HG03442 (cell line): ENCODE measurements around the gene VPS39.

ENCODE experiments used
- ATAC-seq: cut with Tn5 transposase; IDR thresholded peaks from one replicate; pipeline ENCODE4 v1.9.1; 2021; ENCODE audit warnings: mild to moderate bottlenecking, moderate library complexity; ENCODE audit not compliant: unreplicated experiment

Gene VPS39

DNA sequence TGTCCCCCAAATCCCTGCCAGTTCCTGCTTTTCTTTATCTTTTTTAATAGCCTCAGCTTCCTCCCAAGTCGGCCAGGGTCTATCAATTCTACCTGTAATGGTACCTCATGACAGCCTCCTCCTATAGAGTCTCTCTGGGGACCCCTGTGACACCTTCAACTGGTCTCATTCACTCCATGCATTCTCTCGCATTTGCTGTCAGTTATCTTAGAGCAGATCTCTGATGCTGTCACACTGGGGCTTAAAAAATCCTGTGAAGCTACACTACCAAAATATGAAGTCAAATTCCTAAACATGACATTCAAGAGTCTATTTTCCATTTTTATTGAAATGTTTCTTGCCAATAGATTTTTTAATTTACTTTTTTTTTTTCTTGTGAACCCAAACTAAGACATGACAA is 5.5 kb downstream of the VPS39 start:
- no peak for ATAC-seq

DNA sequence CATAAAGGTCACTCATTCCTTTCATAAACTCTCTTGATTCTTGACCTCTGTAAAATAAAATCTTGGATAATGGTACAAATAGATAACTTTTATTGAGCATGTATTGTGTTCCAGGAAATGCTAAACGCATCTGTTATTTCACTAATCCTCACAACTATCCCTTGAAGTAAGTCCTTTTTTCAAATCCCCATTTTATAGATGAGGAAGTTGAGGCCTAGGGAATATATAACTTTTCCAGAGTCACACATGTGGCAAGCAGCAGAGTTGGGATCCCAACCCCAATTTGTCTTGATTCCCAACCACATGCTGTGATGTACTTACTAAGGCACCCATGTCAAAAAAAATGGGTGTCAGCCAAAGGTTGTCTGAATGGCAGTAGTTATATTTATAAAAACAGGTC is 6.3 kb downstream of the VPS39 start:
- ATAC-seq: no peak

DNA sequence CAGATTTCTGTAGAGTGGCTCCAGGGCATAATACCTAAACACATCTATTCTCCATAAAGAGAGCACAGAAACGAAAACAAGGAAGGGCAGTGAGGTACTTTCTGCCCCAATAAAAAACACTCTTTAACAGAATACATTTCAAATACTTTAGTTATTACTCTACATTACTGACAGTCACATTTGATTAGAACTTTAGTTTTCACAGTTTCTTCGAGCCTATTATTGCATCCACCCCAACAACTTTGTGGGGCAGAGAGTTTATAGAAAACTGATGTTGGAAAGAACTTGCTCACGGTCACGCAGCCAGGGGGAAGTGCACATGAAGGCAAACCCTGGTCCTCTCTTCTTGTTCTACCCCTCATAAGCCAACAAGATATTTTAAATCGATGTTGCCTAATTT is 9.0 kb downstream of the VPS39 start:
- no peak for ATAC-seq

DNA sequence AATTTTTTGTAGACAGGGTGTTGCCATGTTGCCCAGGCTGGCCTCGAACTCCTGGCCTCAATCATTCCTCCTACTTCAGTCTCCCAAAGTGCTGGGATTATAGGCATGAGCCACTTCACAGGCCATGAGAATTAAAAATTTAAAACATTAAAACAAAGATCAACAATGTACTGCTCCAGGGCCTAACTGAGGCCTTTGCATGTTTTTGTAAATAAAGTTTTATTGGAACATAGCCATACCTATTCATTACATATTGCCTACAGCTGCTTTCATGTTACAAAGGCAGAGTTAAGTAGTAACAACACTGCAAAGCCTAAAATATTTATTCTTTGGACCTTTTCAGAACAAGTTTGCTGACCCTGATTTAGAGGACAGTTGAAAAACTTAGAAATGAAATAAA is 9.6 kb downstream of the VPS39 start:
- no peak for ATAC-seq

- no peak for ATAC-seq
Measured at GRCh38 chr15:42194513-42194912, 13.6 kb downstream of the VPS39 start.

DNA sequence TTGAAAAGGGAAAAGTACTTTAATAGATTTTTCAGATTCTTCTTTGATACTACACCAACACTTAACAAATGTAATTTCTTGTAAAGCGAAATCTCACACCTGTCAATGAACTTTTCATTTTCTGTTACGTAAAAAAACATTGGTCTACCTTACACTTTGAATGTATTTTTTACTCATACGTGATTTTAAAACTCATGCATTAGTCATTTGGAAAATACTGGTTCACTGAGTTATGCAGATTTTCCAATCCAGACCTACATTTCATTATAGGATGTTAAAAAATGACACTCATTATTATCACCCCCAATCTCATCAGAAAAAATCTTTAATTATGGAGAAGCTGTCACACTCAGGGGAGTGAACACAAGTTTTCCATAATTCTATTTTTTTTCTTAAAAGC is 14.7 kb downstream of the VPS39 start:
- no peak for ATAC-seq

DNA sequence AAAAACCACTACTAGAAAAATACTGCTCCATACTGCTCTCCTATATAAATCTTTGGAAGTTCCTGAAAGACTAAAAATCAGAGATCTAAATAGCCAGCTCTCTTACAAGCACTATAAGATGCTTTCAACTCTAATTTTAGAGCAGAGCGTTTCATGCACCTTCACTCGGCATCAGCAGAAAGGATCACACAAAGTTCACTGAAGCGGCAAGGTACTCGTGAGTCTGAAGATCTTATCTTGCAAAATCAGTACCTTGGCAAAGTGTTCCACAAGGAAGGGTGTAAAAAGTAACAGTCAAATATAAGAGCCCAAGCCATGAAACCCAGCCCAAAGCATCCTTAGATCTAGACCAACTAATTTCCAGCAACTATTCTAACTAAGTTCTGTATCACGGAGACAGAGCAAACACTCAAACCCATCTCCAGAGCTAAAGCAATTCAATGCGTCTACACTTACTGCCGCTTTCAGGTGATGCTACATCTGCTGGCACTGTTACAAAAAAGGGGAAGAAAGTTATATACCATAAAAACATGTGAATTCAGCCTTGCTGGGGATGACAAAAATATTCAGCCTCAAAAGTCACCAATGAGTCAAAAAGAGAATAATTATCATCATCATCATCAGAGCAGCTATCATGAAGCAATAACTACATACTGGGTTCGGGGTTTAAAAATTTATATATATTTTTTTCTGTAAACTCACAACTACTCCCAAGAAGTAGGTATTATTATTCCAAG is 16.3 kb downstream of the VPS39 start:
- no peak for ATAC-seq

GRCh38 chr15:42190370-42190769 is 17.7 kb downstream of the VPS39 start:
- no peak for ATAC-seq

DNA sequence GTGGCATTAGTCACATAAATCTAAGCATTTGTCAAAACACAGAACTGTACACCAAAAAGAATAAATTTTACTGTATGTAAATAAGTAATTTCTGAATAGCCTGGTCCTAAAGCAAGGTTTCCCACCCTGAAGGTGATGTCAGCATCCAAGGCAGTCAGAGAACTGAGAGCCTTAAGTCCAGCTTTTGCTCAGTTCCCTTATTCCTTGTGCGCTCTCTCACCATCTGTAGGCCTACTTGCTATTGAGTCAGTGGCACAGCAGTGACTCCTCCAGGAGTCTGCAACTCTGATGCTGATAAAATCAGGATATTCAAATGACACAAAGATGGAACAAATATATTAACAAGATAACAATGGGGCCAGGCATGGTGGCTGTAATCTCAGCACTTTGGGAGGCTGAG is 22.3 kb downstream of the VPS39 start:
- ATAC-seq: no peak

DNA sequence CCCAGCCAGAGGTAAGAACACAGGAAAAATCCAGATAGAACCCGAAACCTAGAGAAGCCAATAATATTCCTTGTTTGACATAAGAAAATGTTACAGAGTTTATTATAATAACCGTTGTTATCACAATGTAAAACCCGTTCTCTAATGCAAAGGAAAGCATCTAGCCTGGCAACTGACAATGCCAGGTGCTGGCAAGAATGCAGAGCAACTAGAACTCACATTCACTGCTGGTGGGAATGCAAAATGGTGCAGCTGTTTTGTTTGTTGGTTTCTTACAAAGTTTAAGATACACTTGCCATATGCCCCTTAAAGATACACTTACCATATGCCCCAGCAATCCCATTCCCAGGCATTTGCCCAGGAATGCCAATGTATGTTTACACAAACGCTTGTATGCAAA is 23.4 kb downstream of the VPS39 start:
- ATAC-seq: no peak

DNA sequence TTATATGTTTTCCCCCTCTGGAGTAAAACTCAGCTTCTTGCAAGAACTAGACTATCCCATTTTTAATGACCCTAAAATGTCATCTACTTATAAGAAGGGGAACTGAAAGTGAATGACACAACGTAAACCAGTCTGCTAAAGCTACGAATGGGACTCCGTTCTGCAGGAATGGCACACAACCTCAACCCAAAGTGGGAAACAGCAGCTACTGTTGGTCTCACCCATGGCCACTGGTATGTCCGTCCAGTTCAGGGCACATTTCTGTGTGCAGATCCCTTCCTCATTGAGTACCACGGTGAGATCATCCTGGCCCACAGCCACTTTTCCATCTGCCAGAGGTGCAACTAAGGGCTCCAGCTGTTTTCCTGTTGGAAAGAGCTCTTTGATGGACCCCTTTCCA is 23.8 kb downstream of the VPS39 start:
- no peak for ATAC-seq

- ATAC-seq: no peak
Measured at GRCh38 chr15:42182961-42183360, 25.1 kb downstream of the VPS39 start.

GRCh38 chr15:42182328-42182886 is 25.7 kb downstream of the VPS39 start:
- no peak for ATAC-seq

DNA sequence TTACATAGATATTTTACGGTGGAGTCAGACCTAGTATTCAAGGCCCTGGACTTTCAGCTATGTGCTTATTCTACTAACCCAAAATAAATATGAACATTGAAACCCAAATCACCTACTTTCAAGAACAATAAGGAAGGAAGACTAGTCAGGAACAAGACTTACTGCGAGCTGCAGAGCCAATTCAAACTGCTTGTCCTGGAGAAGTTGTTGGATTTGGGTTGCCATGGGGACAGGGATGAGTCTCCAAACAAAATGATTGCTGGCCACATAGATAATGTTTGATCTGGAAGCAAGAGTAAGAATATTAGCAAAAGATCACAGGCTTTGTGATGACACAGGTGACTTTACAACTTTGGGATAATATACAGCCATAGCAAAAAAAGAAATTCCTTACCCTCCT is 30.0 kb downstream of the VPS39 start:
- no peak for ATAC-seq

DNA sequence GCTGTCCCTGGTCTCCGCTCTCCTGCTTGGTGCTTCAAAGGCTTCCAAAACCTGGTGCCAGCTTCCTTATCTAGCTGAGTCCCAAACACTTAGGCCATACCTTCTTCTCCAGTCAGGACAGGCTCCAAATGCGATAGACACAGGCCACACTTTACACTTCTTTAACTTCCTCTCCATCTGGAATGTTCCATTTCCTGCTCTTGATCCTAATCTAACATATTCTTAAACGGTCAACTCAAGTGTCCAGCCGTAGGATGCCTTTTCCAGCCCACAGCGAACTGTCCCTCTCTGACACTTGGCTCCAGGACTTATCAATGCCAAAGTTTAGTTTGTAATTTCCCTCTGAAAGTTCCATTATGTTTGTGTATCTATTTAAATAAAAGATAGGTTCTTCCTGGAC is 32.4 kb downstream of the VPS39 start:
- no peak for ATAC-seq

- no peak for ATAC-seq
Measured at GRCh38 chr15:42172475-42172874, 35.6 kb downstream of the VPS39 start.

- no peak for ATAC-seq
Measured at GRCh38 chr15:42171795-42172194, 36.3 kb downstream of the VPS39 start.

DNA sequence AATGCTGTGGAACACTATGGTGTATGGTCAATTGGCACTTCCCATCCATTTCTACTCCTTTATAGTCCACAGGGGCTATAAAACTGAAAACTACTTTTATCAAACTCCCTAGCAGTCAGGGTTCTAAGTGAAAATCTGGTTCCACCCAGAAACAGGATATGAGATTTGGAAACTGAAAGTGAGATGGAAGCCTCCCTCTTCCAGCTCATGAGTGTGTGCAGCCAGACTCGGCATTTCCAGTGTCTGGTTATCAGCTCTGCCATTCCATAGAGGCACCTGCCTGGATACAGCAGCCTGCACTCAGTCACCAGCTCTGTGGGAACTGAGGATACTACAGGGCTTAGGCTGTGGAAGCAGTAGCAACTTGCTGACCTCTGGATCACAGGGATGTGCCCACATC is 37.0 kb downstream of the VPS39 start:
- ATAC-seq: no peak

DNA sequence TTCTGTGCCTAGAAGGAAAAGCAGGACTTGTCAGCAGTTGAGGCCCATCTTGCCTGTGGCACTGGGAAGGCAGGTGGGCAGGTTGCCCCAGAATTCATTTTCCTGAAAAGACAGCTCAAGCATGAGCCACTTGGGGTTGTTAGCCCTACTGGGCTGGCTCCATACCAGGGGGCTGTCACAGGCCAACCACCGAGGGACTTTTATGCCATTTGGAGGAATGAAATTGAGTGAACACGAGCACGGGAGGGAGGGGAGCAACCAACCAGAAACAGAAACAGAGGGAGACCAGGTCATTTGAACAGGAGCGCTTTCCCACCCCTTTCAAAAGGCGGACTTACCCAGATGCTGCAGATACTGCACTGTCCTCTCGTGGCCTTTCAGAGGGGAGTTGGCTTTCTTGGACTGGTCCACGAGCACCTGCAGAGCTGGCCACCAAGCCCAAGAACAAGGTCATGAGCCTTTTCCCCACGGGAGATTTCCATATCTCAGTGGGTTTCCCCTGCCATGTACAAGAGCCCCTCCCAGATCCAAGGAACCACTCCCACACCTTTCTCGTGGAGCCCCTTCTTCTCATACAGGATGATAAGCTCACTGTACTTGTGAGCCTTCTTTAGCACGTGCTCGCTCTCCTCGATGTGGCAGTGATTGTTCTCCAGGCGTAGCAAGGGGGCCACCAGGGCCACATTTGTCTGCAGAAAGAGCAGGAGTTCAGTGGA is 41.7 kb downstream of the VPS39 start:
- no peak for ATAC-seq

GRCh38 chr15:42165106-42165505 is 43.0 kb downstream of the VPS39 start:
- ATAC-seq: no peak

GRCh38 chr15:42163947-42164550 is 44.1 kb downstream of the VPS39 start:
- ATAC-seq: no peak

DNA sequence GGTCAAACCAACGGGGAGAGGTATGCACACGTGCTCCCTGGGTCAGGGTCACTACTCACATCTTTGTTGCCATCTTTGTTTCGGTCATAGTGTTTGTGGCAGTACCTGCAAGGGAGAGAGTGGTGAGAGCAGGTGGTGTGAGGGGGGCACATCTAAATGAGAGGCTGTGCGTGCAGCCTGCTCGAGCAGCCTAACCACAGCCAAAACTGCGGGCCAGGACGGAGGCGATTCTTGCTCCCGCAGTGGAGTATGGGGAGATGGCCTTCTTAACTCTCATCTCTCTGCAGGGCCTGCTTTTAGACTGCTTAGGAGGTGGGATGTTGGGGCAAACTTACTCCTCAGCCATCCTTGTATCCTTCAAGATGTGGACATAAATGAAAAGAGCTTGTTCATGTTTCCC is 44.8 kb downstream of the VPS39 start:
- ATAC-seq: no peak
